NB4 (cell line): ENCODE measurements around the gene REEP6.

ENCODE experiments used
- DNase-seq: peaks from one replicate; pipeline ENCODE4 v3.0.0; 2010; ENCODE audit warnings: low read depth
- H3K4me3 ChIP-seq: one replicate; pipeline ENCODE4 v1.5.1; 2011; ENCODE audit warnings: mild to moderate bottlenecking, low read depth, low read length, moderate library complexity
- CTCF ChIP-seq: IDR thresholded peaks from one replicate; pipeline ENCODE4 v1.5.1; 2012; ENCODE audit warnings: low read depth, low read length
- MAX ChIP-seq: IDR thresholded peaks from 2 replicates; pipeline ENCODE4 v1.6.1; 2011; ENCODE audit warnings: low read depth, low read length
- MYC ChIP-seq: IDR thresholded peaks from 2 replicates; pipeline ENCODE4 v1.6.1; 2011; ENCODE audit warnings: low read depth, low read length
- POLR2A ChIP-seq: IDR thresholded peaks from 2 replicates; pipeline ENCODE4 v1.6.1; 2011; ENCODE audit warnings: mild to moderate bottlenecking; ENCODE audit not compliant: insufficient read length; ENCODE audit errors: extremely low read depth

The REEP6 gene

GRCh38 chr19:1447504-1447903 is 43.5 kb upstream of the REEP6 start:
- no peak overlapping the region for H3K4me3 ChIP-seq
- no peak for DNase-seq
- TF ChIP-seq CTCF (no peak), POLR2A (no peak), MYC (no peak), MAX (no peak)

GRCh38 chr19:1447944-1448343 is 43.0 kb upstream of the REEP6 start:
- TF ChIP-seq POLR2A (no peak), CTCF (no peak), MYC (no peak), MAX (no peak)
- H3K4me3 ChIP-seq, result no peak overlapping the region
- no peak for DNase-seq

- TF ChIP-seq CTCF (no peak), MYC (no peak), MAX (no peak), POLR2A (no peak)
- DNase-seq, result no peak
- H3K4me3 ChIP-seq, result no peak within 1 kb of the TSS
Observed at GRCh38 chr19:1449467-1450442, 41.2 kb upstream of the REEP6 start, which contains the start of gene APC2. TSS of gene APC2 (plus strand) at chr19:1450121. CDS start at chr19:1453002, 2,881 bp downstream.

- TF ChIP-seq POLR2A (no peak), MYC (no peak), MAX (no peak), CTCF (no peak)
- H3K4me3 ChIP-seq, result no peak overlapping the region
- no peak for DNase-seq
Observed at GRCh38 chr19:1450735-1451731, 39.9 kb upstream of the REEP6 start.
